NCI-H2107 (cell line): ENCODE results near the gene CHP2.
"Not testable (repeated sequence)": the region's sequence is repeated elsewhere in the genome, so short reads cannot be mapped to it uniquely, and the experiment has no call there.

Source experiments
- DNase-seq: peaks from one replicate; lab custom pipeline; 2025; lab: John Stamatoyannopoulos, UW

The CHP2 gene

DNA sequence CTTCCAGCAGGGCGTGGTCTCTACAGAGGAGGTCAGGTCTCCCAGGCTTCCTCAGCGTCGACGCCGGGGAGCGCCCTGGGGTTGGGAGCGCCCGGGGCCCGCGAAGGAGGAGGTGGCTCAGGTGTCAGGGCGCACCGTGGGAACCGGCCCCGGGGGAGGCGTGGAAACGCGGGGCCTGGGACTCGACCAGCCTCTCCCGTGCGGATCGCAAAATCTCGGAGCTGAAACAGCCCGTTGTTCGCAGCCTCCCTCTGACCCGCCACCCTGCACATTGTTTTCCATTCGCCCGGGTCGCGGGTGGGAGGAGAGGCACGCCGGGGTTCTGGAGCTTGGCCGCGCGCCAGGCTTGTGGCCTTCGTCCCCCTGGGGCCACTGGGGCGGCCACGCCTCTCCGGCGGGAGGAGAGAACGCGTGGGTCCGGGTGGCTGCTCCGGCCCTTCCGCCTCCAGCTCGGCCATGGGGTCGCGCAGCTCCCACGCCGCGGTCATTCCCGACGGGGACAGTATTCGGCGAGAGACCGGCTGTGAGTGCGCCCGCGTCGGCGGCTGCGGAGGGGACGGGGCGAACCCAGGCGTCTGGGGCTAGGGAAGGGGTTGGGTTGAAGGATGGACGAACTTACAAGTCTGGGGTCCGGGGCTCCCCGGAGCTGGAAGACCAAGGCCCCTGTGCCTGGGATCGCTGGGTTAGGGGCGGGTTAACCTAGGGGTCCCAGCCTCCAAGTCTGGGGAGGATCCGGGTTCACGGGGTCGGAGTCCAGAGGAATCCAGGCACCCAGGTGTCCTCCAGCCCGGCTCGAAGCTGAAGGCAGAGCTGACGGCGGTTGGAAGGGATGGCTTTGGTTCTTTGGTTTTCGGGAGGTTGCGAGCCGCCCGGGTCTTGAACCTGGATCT lies at the start of gene CHP2:
CHP2 (plus strand) TSS at position 433 of the 890 bp plus-strand sequence; CDS start at position 457, 24 bp downstream.
- no peak for DNase-seq

GRCh38 chr16:23705517-23705902 lies 49.3 kb upstream of the CHP2 start:
- DNase-seq, result no peak

DNA sequence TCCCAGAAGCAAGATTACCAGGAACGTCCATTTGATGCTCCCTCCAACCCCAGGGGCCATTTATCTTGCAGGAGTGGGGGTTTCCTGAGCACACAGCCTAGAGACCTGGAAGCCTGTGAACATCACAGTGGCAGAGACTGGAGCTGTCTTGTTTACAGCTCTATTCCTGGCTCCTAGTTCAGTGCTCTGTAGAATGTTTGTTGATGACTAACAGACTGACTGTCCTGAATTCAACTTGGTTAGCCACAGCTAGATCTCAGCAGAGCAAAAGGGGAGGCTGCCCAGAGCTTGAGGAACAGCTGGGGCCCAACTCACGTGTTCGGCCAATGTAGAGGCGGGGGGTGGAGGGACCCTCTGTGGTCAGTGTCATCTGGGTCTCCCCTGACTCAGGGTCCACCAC lies 48.4 kb upstream of the CHP2 start:
- no peak for DNase-seq

GRCh38 chr16:23709536-23709935 lies 45.3 kb upstream of the CHP2 start:
- no peak for DNase-seq

DNA sequence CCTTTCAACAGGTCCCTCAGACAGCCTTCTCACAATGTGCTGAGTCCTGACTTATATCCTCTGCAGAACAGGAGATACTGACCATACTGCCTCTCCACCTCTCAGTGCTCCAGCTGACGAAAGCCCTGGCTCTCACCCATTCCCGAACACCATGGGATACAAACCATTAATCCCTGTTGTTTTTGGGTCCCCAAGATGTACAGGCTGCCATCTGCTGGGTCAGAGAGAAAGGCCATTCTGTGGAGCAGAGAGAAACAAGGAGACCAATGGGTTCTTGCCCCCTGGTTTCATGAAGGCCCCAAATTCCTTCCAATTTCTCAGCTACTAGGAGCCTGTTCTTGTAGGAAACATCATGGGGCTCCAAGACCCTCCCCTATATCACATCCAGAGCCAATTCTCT lies 44.8 kb upstream of the CHP2 start:
- no peak for DNase-seq

- DNase-seq, result no peak
These were observed 44.3 kb upstream of the CHP2 start for GRCh38 chr16:23710504-23710903.

DNA sequence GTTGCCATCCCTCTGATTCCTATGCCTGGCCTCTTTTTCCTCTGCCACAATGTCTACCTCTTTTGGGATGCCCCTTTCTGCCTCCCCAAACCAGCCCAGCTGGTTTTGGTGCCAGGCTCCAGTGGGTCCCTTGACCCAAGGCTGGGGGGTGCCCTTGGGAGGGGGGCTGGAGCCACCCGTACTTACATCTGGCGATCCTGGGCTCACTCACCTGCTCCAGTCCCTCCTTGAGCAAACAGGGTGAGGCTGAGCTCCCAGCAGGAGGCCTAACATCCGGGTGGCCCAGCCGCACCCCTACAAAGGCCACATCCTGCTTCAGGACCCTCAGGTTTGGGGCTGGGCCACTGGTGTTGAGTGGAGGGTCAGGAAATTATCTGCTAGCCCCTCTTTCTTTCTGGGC lies 43.0 kb upstream of the CHP2 start:
- DNase-seq, result no peak

GRCh38 chr16:23712976-23713375 lies 41.9 kb upstream of the CHP2 start, which contains the start of gene ERN2:
ERN2 (minus strand) TSS chr16:23713222; CDS start chr16:23713187, 35 bp downstream.
- no peak for DNase-seq

- DNase-seq, result no peak
These were observed 38.3 kb upstream of the CHP2 start for GRCh38 chr16:23716484-23716883.

DNA sequence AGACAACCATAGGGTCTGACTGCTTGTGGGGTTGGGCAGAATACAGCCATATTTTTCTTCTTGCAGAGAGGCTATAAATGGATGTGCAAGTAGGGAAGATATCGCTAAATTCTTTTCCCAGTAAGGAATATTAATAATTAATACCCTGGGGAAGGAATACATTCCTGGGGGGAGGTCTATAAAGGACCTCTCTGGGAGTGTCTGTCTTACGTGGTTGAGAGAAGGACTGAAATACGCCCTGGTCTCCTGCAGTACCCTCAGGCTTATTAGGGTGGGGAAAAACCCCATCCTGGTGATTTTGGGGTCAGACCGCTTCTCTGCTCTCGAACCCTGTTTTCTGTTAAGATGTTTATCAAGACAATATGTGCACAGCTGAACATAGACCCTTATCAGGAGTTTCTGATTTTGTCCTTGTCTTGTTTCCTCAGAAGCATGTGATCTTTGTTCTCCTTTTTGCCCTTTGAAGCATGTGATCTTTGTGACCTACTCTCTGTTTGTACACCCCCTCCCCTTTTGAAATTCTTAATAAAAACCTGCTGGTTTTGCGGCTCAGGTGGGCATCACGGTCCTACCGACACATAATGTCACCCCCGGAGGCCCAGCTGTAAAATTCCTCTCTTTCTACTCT lies 32.1 kb upstream of the CHP2 start:
- not testable (repeated sequence) for DNase-seq

DNA sequence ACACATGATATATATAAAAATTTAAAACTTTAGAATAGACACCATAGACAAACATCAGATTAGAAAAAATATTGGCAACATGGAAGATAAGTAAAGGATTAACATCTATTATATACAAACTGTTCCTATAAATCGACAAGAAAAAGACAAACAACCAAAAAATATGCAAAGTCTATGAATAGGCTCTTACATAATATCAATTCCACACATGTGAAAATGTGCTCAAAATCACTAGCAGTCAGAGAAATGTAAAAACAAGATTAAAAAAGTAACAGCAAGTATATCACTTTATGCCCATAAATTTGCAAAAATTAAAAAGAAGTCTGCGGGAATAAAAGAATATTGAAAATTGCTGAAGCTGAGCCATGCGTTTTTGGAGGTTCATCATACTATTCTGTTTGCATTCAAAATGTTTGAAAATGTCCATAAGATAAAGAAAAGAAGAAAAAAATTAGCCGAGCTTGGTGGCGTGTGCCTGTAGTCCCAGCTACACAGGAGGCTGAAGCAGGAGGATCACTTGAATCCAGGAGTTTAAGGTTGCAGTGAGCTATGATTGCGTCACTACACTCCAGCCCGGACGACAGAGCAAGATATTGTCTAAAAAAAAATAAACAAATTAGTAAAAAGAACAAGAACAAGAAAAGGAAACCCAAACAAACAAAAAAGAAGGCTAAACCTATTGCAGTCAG lies 30.6 kb upstream of the CHP2 start:
- DNase-seq, result no peak

DNA sequence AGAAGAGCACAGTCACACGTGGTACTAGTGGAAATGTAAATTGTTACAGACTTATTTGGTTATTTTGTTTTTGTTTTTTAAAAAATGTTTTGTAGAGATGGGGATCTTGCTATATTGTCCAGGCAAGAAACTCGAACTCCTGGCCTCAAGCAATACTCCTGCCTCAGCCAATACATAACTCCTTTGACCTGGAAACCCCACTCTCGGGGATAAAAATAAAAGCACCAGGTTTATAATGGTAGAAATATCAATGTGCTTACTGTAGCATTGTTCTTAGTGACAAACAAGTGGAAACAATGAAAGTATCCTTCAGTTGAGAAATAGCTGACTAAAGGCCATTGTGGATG lies 30.1 kb upstream of the CHP2 start:
- DNase-seq, result no peak

- DNase-seq, result no peak
These were observed 28.1 kb upstream of the CHP2 start for GRCh38 chr16:23726710-23727109.

- DNase-seq, result no peak
These were observed 26.7 kb upstream of the CHP2 start for GRCh38 chr16:23728112-23728477.

DNA sequence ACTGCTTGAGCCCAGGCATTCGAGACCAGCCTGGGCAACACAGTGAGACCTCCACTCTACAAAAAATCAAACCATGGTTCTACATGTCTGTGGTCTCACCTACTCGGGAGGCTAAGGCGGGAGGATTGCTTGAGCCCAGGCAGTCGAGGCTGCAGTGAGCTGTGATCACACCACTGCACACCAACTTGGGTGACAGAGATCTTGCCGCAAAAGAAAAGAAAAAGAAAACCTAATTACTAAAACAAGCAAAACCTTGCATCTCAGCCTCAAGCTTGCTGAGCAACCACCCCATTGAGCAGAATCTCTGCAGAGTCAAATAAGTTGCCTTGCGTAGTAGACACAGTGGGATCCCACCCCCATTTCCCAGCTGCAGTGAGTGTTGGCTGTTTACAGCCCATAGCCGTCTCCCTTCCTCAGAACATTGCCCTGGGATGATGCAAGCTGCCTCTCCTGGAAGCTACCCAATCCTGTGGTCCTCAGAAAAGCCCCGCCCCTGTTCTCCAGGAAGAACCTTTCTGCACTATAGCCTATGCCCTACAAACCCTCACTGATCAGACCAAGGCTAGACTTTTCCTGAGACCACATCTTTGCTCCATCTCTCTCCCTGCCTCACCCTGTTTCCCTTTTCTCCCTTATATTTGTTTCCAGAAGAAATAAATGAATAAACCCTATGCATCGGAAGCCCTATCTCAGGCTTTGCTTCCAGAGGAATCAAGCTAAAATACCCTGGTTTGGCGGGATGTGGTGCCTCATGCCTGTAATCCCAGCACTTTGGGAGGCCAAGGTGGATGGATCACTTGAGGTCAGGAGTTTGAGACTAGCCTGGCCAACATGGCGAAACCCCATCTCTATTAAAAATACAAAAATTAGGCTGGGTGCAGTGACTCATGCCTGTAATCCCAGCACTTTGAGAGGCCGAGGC lies 25.1 kb upstream of the CHP2 start:
- DNase-seq, result no peak

- DNase-seq, result no peak
These were observed 20.5 kb upstream of the CHP2 start for GRCh38 chr16:23734176-23734893.

DNA sequence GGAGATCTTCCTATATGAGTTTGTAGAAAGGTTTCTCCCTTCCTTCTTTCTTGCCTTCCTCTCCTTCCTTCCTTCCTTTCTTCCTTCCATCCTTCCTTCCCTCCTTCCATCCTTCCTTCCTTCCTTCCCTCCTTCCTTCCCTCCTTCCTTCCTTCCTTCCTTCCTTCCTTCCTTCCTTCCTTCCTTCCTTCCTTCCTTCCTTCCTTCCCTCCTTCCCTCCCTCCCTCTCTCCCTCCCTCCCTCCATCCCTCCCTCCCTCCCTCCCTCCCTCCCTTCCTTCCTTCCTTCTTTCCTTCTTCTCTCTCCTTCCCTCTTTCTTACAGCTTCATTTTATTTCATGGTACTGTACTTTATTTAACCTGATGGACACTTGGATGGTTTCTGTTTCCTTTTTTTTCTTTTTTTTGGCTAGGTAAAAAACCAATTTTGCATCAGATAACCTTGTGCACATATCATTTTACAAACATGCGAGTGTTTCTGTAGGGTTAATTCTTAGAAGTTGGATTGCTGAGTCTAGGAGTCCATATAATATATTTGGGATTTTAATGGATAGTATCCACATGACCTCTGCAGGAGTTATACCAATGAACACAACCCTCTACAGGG lies 17.3 kb upstream of the CHP2 start:
- DNase-seq, result not testable (repeated sequence)

DNA sequence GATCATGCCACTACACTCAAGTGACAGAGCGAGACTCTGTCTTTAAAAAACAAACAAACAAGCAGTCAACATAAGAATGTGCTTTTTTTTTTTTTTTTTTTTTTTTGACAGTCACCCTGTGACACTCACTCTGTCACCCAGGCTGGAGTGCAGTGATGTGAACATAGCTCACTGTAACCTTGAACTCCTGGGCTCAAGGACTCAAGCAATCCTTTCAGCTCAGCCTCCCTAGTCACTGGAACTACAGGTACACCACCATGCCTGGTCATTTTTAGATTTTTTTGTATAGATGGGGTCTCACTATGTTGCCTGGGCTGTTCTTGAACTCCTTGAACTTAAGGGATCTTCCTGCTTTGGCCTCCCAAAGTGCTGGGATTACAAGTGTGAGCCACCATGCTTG lies 15.3 kb upstream of the CHP2 start:
- no peak for DNase-seq

DNA sequence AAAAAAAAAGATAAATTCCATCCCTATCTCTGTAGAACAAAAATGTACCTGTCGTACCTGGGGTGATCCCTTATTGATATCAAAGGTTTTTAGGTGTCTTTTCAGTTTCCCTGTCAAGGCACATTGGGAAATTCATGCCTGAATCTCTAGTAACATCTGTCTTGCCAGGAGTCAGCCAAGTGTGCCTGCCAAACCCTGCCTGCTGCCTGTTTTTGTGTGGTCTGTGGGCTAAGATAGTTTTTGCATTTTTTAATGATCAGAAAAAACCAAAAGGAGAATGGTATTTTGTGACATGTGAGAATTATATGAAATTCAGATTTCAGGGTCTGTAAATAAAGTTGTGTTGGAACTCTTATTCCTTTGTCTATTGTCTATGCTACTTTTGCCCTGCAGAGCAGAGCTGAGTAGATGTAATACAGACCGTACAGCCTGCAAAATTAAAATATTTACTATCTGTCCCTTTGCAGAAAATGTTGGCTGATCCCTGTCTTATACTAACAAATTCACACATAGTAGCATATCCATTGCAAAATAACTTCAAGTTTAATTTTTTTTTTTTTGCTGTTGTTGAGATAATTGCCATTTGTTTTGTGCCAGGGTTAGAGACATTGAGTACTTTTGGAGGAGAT lies 13.0 kb upstream of the CHP2 start:
- no peak for DNase-seq

GRCh38 chr16:23742766-23743165 lies 12.1 kb upstream of the CHP2 start:
- DNase-seq, result no peak
